Measurements from ENCODE around the gene NMUR1.

NMUR1 gene

DNA sequence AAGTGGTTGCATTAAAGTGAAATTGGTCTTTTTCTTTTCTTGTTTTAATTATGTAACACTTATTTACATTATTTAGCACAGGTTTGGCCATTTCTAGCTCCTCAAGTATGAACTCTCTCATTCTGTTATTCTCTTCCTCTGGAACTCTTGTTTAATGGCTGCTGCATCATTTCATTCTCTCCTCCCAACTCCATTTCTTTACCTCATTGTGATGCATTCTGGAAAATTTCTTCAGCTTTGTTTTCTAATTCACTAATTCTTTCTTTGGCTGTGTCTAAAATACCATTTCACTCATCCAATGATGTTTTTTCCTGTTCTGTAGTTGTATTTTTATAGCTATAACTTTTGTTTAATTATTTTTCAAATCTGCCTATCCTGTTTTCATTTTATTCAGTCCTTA, 22.5 kb upstream of the NMUR1 start:
- no peak for DNase-seq

DNA sequence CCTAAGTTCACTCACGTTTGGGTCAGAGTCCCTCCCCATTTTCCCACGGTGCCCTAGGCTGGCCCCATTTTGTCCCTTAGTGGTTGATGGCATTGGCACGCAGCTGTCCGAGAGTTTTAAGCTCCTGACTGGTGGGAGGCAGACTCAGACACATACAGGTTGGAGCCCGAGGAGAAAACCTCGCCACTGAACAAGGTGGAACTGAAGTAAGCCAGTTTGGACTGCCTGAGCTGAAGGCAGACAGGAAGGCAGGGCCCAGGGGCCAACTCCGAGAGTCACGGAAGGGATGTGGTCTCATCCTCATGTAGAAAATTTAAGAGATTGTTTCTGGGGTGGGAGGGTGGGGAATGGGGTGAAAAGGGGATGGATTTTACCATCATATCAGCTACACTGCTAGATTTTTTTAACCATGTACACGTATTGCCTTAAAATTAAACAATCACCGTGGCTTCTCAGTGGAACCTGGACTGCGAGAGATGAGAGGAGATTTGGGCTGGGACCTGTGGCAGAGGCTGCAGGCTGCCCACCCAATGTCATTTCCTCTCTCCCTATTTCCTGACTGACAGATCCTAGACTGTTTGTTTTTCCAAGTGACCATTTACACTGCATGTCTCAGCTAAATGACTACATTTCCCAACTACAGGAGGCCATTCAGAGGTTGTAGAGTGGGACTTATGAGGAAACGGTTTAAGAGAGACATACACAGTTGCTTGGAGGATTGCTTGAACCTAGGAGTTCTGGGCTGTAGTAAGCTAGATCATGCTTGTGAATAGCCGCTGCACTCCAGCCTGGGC, 19.4 kb upstream of the NMUR1 start:
- DNase-seq = no peak

DNA sequence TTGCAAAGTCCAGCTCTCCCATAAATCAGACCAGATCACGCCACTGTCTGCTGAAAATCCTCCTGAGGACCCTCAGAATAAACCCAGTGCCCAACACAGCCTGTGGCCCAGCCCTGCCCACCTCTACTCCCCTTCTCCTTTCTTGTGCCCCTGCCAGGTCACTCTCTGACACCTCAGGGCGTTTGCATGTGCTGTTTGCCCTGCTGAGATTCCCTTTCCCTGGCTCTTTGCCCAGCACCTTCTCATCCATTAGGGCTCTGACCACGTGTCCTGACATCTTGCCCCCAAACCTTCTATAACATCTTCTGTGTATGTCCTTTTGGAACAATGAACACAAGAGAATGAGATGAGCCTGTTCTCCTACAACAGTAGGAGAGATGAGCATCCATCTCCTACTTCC, 18.5 kb upstream of the NMUR1 start:
- no peak for DNase-seq

DNA sequence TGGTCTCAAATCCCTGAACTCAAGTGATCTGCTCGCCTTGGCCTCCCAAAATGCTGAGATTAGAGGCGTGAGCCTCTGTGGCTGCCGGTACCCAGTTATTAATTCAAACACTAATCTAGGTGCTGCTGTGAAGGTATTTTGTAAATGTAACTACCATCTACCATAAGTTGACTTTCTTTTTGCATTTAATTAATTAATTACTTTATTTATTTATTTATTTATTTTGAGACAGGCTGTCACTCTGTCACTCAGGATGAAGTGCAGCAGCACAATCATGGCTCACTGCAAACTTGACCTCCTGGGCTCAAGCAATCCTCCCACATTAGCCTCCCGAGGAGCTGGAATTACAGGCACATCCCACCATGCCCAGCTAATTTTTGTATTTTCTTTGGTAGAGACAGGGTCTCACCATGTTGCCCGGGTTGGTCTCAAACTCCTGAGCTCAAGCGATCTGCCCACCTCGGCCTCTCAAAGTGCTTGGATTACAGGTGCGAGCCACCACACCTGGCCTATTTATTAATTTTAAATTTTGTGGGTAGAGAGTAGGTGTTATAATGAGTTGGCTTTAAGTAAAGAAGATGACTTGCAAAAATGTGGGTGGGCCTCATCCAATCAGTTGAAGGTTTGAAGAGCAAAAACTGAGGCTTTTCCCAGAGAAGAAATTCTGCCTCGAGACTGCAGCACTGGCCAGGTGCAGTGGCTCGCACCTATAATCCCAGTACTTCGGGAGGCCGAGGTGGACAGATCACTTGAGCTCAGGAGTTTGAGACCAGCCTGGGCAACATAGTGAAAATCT, 17.3 kb upstream of the NMUR1 start:
- no peak for DNase-seq

DNA sequence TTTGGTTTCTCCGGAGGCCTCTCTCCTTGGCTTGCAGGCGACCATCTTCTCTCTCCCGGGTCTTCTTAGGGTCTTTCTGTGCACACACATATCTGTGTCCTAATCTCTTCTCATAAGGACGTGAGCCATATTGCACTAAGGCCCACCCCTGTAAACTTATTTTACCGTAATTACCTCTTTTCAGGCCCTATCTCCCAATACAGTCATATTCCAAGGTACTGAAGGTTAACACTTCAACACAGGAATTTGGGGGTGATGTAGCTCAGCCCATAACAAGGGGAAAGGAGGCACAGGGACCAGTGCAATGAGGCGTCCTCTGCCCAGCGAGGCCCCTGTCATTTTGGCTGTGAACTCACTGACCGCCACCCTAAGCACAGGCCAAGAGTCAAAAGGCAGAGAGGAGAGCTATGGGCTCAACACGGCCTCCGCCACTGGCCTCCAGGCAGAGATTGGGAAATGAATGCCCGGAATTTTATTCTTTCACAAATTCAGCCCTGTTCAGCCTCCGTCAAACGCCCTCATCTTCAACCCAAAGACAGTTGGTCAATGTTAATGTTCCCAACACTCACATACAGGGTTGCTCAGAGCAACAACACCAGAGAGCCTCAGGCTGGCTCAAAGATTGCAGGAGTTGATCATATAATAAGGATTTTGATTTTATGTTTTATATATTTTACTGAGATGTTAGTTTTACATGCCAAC, 15.9 kb upstream of the NMUR1 start:
- no peak for DNase-seq

DNA sequence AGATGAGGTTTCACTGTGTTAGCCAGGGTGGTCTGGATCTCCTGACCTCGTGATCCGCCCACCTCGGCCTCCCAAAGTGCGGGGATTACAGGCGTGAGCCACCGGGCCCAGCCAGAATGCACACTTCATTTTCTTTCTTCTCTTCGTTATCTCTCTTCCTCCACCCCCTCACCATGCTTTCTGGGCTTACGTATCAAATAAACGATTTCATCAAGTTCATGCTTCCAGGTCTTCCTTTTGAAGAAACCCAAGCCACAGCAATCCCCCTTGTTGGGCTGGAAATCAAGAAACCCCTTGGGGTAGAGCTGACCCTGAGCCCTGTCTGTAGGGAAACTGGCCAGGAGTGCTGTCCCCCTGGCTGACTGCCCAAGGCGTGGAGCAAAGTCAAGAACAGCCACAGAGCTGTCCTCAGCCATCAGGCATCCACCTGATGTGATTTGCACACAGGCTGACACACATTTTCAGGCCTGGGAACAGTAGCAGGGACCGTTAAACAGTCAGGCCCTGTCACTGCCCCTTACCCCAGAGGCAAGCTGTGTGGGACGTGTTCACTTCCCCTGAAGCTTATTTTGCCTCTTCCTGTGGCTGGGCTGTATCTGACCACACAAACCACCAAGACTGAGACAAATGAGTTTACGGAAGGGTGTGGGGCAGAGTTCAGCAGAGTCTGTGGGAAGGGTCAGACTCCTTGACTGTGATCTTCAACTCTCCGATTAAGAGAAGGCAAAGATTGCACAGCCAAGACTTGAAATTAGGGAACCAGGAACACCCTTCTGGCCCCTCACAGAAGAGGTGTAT, 15.1 kb upstream of the NMUR1 start:
- no peak for DNase-seq

DNA sequence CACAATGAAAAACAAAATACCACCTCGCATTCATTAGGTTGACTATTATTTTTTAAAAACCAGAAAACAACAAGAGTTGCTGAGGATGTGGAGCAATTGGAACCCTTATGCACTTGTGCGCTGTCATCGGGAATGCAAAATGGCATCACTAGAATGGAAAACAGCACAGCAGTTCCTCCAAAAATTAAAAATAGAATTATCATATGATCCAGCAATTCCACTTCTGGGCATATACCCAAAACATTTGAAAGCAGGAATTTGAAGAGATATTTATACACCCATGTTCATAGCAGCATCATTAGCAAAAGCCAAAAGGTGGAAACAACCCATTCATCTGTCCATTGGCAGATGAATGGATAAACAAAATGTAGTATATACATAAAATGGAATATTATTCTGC, 11.9 kb upstream of the NMUR1 start:
- DNase-seq = no peak

DNA sequence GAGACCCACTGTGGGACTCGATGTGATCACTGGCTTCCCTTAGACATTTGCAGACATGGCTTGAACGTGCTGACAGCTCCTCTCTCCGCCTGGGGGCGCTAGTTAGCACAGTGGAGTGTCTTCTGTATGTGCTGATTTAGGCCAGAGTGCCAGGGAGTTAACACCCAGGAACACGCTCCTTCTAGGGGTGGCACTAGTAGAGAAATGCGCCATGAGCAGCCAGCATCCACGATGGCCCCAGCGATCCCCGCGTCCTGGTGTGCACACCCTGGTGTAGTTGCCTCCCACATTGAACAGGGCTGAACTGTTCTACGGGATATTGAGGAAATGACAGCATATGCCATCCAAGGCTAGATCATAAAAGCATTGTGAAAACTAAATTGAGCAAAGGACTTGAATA, 11.4 kb upstream of the NMUR1 start:
- DNase-seq = no peak

DNA sequence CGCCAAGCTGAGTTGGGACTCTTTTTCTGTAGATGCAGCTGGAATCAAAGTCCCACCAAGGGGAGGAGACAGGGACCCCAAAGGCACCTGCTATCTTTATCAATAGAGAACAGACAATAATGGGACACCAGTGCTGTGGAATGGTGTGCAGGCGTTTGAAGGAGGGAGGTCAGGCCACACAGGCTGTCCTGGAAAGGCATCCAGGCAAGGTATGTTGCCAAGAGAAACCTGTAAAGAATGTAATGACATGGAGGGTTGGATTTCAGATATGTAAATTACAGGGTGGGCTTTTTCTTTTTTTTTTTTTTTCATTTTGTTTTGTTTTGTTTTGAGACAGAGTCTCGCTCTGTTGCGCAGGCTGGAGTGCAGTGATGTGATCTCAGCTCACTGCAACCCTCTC, 9.7 kb upstream of the NMUR1 start:
- no peak for DNase-seq

DNA sequence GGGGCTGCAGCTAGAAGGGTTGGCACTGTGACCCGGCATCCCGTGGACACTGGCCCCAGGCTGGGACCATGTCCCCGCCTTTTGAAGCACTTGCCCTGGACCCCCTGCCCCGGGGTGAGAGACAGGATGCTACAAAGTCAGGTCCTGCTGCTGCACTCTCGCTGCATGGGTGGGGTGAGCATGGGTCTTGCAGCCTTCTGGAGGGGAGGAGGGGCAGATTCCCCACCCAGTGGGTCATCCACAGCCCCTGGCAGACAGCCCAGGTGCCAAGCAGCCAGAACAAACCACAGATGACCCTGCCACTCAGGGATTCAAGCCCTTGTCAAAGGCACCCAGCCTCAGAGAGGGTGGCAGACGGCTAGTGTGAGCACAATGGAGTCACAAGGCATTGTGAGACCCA, 5.7 kb upstream of the NMUR1 start:
- DNase-seq = no peak

DNA sequence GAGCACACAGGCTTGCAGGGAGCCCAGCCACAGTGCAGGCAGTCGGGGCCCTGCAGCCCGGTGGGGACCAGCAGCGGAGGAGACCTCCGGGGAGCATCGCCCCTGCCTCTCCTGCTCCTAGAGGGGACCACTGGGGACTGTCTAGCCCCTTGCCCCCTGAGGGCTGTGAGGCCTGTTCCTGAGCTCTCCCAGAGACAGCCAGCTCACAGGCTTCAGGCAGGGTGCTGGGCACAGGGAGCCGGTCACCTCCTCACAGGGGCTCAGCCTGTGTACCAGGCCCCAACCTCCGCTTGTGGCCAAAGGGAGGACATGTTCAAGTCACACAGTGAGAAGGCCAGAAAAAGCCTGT, 3.5 kb upstream of the NMUR1 start:
- DNase-seq = no peak

DNA sequence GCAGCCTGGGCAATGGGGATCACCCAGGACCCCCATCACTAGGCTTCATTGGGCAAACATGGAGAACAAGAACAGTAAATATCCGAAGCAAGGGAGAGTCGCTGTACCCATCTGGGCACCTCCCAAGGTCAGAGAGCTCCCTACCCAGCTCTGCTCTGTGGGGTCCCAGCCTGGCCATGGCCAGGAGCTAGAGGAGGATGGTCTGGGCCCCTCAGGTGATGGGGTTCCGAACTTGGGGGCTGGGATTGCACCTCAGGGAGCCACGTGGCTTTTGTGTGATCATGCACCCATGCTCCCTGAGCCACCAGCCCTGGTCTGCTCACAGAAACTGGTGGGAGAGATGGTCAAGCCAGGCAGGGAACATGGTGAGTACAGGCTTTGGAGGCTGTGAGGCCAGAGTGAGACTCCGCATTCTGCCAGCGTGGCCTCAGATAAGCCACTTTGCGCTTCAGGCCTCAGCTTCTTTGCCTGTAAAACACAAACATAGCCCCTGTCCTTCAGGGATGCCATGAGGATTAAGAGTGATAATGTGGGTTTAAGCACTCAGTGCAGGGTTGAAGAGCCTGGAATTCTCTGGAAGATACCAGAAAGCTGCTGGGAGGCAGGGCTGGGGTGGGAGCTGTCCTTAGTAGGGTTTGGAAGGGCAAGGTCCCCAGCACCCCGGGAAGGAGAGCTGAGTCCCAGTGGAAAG, 3.0 kb upstream of the NMUR1 start:
- no peak for DNase-seq

DNA sequence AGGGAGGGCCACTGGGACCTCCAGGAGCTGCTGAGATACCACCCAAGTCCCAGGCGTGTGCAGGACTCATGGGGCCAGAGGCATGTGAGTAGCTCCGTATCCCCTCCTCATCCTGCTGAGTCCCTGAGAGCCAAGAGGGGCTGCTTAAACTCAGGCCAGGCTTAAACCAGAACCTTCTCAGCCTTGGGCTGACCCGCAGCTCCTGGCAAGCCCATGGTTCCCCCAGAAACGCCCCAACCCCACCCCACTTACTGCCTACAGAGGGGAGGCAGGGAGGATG, 2.5 kb upstream of the NMUR1 start:
- no peak for DNase-seq

DNA sequence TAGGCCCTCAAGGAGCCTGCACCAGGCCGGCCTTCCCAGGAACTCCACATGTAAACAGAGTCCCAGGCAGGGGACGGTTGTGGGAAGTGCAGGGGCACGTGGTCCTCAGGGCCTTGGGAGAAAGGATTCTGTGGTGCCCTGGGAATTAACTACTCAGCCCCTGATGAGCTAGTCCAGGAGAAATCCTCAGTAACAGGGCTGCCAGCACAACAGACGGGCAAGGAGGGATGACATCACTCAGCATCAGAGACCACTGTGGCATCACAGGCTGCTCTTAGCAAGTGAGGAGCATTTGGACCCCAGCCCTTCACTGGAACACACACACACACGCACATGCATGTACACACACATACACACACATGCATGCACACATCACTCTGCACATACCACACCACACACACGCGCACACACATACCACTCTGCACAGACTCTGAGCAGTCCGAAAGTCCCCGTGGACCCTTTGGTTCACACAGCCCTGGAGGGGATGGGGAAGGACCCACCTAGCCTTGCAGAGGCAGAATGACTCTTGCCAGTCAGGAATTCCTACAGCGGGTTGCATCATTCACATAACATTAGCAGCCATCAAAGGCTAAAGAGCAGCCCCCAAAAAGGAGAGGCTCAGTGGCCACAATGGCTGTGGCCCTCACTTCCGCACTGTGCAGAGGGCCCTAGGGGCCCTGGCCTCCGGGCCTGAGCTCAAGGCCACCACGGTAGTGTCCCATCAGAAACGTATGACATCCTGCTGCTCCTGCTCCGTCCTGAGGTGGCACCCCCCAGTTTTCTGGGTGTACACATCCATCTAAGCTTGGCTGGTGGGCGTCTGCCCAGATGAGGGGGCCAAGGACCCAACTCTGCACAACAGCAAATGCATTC, 1.9 kb upstream of the NMUR1 start:
- DNase-seq = no peak

DNA sequence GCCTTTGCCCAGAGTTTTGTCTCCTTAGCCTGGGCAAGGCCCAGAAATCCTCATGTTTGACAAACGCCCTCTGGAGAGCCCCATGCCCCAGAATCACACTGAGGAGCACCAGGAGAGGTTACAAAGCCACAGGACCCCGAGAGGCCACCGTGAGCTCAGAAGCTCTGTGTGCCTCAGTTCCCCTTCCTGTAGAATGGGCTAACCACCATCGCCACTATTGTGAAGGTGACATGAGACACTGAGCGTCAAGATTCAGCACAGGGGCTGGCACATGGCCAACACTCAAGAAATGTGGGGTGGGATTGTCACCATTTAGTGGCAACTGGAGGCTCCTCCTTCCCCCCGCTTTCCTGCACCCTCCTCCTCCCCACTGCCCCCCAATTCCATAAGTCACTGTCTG, 1.2 kb upstream of the NMUR1 start:
- no peak for DNase-seq

DNA sequence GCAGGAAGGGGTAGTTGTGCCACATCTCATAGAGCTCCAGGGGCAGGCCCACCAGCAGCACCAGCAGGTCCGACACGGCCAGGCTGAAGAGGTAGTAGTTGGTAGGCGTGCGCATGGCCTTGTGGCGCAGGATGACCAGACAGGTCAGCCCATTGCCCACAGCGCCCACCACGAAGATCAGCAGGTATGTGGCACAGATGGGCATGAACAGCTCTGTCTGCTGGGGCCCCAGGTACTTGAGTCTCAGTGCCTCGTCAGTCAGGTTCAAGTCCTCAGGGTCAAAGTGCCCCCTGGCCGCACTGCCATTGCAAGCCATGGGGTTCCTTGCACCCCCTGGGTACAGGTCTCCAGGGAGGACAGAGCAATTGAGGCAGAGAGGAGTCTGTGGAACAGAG, 1.6 kb downstream of the NMUR1 start:
- DNase-seq = no peak

DNA sequence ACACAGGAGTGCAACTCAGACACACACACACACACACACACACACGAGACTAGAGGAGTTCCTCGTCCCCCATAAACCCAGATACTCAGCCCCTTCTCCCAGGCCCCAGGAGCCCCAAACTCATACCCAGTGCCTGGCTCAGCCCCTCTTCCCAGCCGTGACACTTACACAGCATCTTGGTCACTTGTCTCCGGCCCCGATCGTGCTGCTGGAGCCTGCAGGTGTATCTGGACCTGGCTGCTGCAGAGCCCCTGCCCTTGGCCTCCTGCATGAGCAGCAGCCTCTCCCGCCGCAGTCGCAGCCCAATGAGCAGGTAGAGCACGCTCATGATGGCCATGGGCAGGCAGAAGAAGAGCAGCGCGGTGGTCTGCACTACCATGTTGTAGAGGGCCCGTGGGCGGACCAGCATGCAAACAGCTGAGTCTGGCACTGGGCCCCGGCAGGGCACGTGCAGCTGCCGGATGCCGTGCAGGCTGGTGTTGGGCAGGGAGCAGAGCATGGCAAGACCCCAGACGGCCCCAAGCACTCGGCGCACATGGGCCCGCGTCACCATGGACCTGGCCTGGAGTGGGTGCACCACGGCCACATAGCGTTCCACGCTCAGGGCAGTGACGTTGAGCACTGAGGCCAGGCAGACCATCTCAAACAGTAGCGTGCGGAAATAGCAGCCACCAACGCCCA, 2.1 kb downstream of the NMUR1 start:
- DNase-seq = no peak

DNA sequence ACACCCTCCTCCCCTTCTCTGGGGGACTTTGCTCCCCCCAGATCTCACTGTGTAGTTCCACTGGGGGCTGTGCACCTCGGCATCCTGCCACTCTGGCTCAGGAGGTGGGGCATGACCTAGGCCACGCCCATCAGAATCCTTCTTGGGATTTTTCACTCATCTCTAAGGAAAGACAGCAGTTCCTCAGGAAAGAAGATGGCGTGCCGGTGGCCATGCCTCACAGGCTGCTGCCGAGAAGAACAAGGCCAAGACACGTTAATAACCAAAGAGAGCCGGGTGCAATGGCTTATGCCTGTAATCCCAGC, 3.2 kb downstream of the NMUR1 start:
- DNase-seq = no peak

DNA sequence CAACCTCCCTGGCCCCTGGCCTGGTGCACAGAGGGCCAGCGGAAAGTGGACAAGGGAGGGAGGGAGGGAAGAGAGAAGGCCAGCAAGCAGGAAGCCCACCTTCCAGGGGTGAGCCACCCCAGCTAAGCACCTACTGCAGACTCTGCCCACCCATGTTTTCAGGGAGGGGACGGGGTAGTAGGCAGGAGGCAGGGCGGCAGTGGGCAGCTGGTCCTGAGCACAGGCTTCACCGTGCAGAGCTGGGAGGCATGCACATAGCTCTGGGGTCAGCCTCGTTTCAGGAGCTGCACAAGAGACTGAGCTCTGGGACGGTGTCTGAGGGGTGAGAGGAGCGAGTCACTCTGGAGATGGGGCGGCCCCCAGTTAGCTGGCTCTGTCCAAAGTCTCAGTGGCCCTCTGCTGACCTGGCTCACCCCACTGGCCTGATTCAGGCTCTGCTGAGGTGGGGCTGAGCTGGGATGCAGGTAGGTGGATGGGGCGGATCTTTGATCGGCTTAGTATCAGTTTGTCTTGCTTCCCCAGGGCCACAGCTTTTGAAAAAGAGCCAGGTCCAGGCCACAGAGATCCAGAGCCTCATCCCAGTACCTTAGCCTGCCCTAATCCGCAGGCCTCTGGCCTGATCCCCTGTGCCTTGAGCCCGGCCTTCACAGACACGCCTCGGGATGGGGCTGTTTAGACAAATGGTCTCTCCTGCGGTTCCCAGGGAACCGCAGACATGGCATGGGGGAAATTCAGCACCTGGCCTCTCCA, 3.7 kb downstream of the NMUR1 start:
- DNase-seq = no peak

Data from retina (tissue), 1 donor.